DOHH2 (cell line): ENCODE measurements around the gene ARFGAP2.
"Not testable (repeated sequence)": the region's sequence is repeated elsewhere in the genome, so short reads cannot be mapped to it uniquely, and the experiment has no call there.

ENCODE experiments used
- H3F3A ChIP-seq: fragments of 200-600 bp; sonication (generic), shearing (Covaris generic); 2 replicates; pipeline ENCODE4 v1.6.0; 2016; ENCODE audit warnings: antibody characterized with exemption, mild to moderate bottlenecking; ENCODE audit not compliant: control insufficient read depth, insufficient read depth
- H3K27ac ChIP-seq: fragments of 200-600 bp; sonication (generic); 2 replicates; pipeline ENCODE4 v1.5.1; 2014; ENCODE audit warnings: low read depth, mild to moderate bottlenecking, low read length, moderate library complexity
- H3K27me3 ChIP-seq: fragments of 200-600 bp; sonication (generic); 2 replicates; pipeline ENCODE4 v1.6.1; 2014; ENCODE audit warnings: mild to moderate bottlenecking, low read length, mixed read lengths; ENCODE audit not compliant: control insufficient read depth
- H3K36me3 ChIP-seq: fragments of 200-600 bp; sonication (generic); 2 replicates; pipeline ENCODE4 v1.6.1; 2014; ENCODE audit warnings: mild to moderate bottlenecking, low read length, moderate library complexity, mixed read lengths; ENCODE audit not compliant: control insufficient read depth
- H3K4me1 ChIP-seq: fragments of 200-600 bp; sonication (generic); 2 replicates; pipeline ENCODE4 v1.6.1; 2014; ENCODE audit warnings: mild to moderate bottlenecking, low read length, mixed read lengths; ENCODE audit not compliant: control insufficient read depth
- H3K4me2 ChIP-seq: fragments of 200-600 bp; sonication (generic); 2 replicates; pipeline ENCODE4 v1.6.0; 2014; ENCODE audit warnings: mild to moderate bottlenecking, low read length, moderate library complexity
- H3K4me3 ChIP-seq: fragments of 200-600 bp; sonication (generic); 2 replicates; pipeline ENCODE4 v1.5.1; 2014; ENCODE audit warnings: mild to moderate bottlenecking, low read length, mixed read lengths
- H3K79me2 ChIP-seq: fragments of 200-600 bp; sonication (generic); 2 replicates; pipeline ENCODE4 v1.6.1; 2014; ENCODE audit warnings: mild to moderate bottlenecking, low read length, mixed read lengths; ENCODE audit not compliant: control insufficient read depth
- H3K9me2 ChIP-seq: fragments of 200-600 bp; sonication (generic); replicated peaks from 2 replicates; pipeline ENCODE4 v1.6.1; 2014; ENCODE audit warnings: mild to moderate bottlenecking, low read length, mixed read lengths; ENCODE audit not compliant: control insufficient read depth
- H3K9me3 ChIP-seq: fragments of 200-600 bp; sonication (generic); 2 replicates; pipeline ENCODE4 v1.6.1; 2014; ENCODE audit warnings: antibody characterized with exemption, low read length, mixed read lengths; ENCODE audit not compliant: control insufficient read depth, insufficient read depth
- H4K20me1 ChIP-seq: fragments of 200-600 bp; sonication (generic); 2 replicates; pipeline ENCODE4 v1.6.0; 2014; ENCODE audit warnings: low read depth, mild to moderate bottlenecking, antibody characterized with exemption, low read length, moderate library complexity; ENCODE audit not compliant: control insufficient read depth, insufficient read depth
- CTCF ChIP-seq: fragments of 200-600 bp; sonication (generic); IDR thresholded peaks from one replicate; pipeline ENCODE4 v1.5.1; 2014; ENCODE audit warnings: antibody characterized with exemption, mild to moderate bottlenecking, low read depth, low read length; ENCODE audit not compliant: poor library complexity, severe bottlenecking
- EZH2phosphoT487 ChIP-seq: fragments of 200-600 bp; sonication (generic); IDR thresholded peaks from 2 replicates; pipeline ENCODE4 v1.6.1; 2017; ENCODE audit warnings: borderline replicate concordance, mild to moderate bottlenecking, antibody characterized with exemption, low read length, moderate library complexity, mixed read lengths

The ARFGAP2 gene

GRCh38 chr11:47201015-47201414, 24.3 kb upstream of the ARFGAP2 start:
- no peaks in the 10 kb centered on the region for H3K36me3 ChIP-seq
- no peaks in the 10 kb centered on the region for H4K20me1 ChIP-seq
- TF ChIP-seq EZH2phosphoT487 (no peak), CTCF (no peak)
- H3K9me2 ChIP-seq = no peaks in the 10 kb centered on the region
- H3K9me3 ChIP-seq = no peaks in the 10 kb centered on the region
- no peaks in the 10 kb centered on the region for H3F3A ChIP-seq
- no peak overlapping the region for H3K27ac ChIP-seq
- H3K4me3 ChIP-seq = no peak overlapping the region
- no peak overlapping the region for H3K4me2 ChIP-seq
- no peaks in the 10 kb centered on the region for H3K4me1 ChIP-seq
- peaks cover 5% of the 10 kb centered on the region; the same call in 1 of the 2 replicates for H3K27me3 ChIP-seq
- H3K79me2 ChIP-seq = no peaks in the 10 kb centered on the region

- not testable (repeated sequence) for H3K4me2 ChIP-seq, H4K20me1 ChIP-seq, H3F3A ChIP-seq, H3K36me3 ChIP-seq, H3K4me3 ChIP-seq, H3K9me3 ChIP-seq, H3K27me3 ChIP-seq, H3K4me1 ChIP-seq, H3K27ac ChIP-seq, H3K9me2 ChIP-seq, H3K79me2 ChIP-seq
These were observed 21.5 kb upstream of the ARFGAP2 start for GRCh38 chr11:47198161-47198560.

- Histone ChIP-seq H3K36me3 (no peaks in the 10 kb centered on the region), H3K4me1 (peaks cover 7% of the 10 kb centered on the region), H3K79me2 (no peaks in the 10 kb centered on the region), H3K4me3 (no peak overlapping the region), H3K4me2 (no peak overlapping the region), H3K9me2 (no peaks in the 10 kb centered on the region), H3K27ac (no peak overlapping the region), H3F3A (no peaks in the 10 kb centered on the region), H3K27me3 (peaks cover 30% of the 10 kb centered on the region), H3K9me3 (no peaks in the 10 kb centered on the region), H4K20me1 (no peaks in the 10 kb centered on the region)
- TF ChIP-seq EZH2phosphoT487 (no peak), CTCF (no peak)
These were observed 15.4 kb upstream of the ARFGAP2 start for GRCh38 chr11:47192111-47192510.

GRCh38 chr11:47191137-47191536, 14.5 kb upstream of the ARFGAP2 start:
- not testable (repeated sequence) for H3K9me3 ChIP-seq, H3K36me3 ChIP-seq, H4K20me1 ChIP-seq, H3K27ac ChIP-seq, H3K79me2 ChIP-seq, H3K4me2 ChIP-seq, H3K9me2 ChIP-seq, H3K4me3 ChIP-seq, H3F3A ChIP-seq
- Histone ChIP-seq H3K4me1 (peaks cover 15% of the 10 kb centered on the region), H3K27me3 (peaks cover 38% of the 10 kb centered on the region)
